ENCODE data around the gene HAP1. TPM values are rescaled to one million over a fixed set of nuclear protein-coding genes. Genes with fewer than 3 reads are reported as not detected.

The HAP1 gene
- total and polyA plus RNA-seq, 2 donors (not counting 1 experiment from before 2014, with no cell fraction given) = 0.02 to 0.17 TPM

DNA sequence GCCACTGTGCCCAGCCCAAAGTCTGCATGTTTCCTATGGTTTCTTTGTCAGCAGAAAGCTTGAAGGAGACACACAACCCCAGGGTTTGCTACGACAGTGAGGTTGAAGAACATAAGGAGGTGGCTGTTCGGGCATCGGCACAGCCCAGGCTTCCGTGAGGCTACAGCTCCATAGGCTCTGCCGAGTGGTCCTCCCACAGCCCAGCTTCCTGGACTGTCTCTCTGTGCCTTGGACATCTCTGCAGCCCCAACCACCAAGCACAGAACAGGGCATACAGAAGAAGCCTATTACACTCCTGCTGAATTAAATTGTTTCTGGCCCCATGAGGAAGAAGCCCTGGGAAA, 3.2 kb upstream of the HAP1 start:
- H3K27ac ChIP-seq (ENCODE audit: insufficient read depth, low read length) = no peak overlapping the region

GRCh38 chr17:41736983-41737679, 2.7 kb upstream of the HAP1 start:
- H3K4me1 ChIP-seq (ENCODE audit: control insufficient read depth, extremely low read depth, insufficient read depth, low read length) = no peaks in the 10 kb centered on the region
- no peaks in the 10 kb centered on the region for H3K36me3 ChIP-seq (ENCODE audit: control insufficient read depth, insufficient read depth, low read length)
- H3K4me2 ChIP-seq (ENCODE audit: extremely low read depth, insufficient read depth, low read length) = no peak overlapping the region
- TF ChIP-seq EZH2 (IDR thresholded peaks at IDR 0.05; ENCODE audit: low read length, missing control alignments) = no peak
- TF ChIP-seq CTCF (conservative IDR thresholded peaks at IDR 0.05 in 1 of 2, IDR thresholded peaks at IDR 0.05 in 1 of 2; ENCODE audit: low read depth in 1 of 2, low read length in 2 of 2) = no peak
- no peaks in the 10 kb centered on the region for H3K9me3 ChIP-seq (ENCODE audit: control insufficient read depth, insufficient read depth, low read depth, low read length)
- no peak overlapping the region for H3K4me3 ChIP-seq (replicated peaks in 1 of 4; ENCODE audit: control extremely low read depth in 1 of 4, insufficient read depth in 1 of 4, low read depth in 3 of 4, low read length in 4 of 4)
- no peak overlapping the region for H2AFZ ChIP-seq (ENCODE audit: low read length)
- no peak overlapping the region for H3K9ac ChIP-seq (ENCODE audit: insufficient read depth, low read length)
- no peaks in the 10 kb centered on the region for H3K79me2 ChIP-seq (ENCODE audit: control insufficient read depth, insufficient read depth, low read length)
- H3K27me3 ChIP-seq (ENCODE audit: control insufficient read depth, insufficient read depth, low read length) = peaks cover 43% of the 10 kb centered on the region
- H3K27ac ChIP-seq (ENCODE audit: insufficient read depth, low read length) = no peak overlapping the region
- no peaks in the 10 kb centered on the region for H4K20me1 ChIP-seq (ENCODE audit: control insufficient read depth, extremely low read depth, insufficient read depth, low read length)
- DNase-seq (ENCODE audit: low read depth in 2 of 2) = no peak

More for the DNA sequence above, 3.2 kb upstream of the HAP1 start:
- Histone ChIP-seq H4K20me1 (ENCODE audit: control insufficient read depth, extremely low read depth, insufficient read depth, low read length) (no peaks in the 10 kb centered on the region), H3K36me3 (ENCODE audit: control insufficient read depth, insufficient read depth, low read length) (no peaks in the 10 kb centered on the region), H2AFZ (ENCODE audit: low read length) (no peak overlapping the region), H3K4me2 (ENCODE audit: extremely low read depth, insufficient read depth, low read length) (no peak overlapping the region), H3K79me2 (ENCODE audit: control insufficient read depth, insufficient read depth, low read length) (no peaks in the 10 kb centered on the region), H3K9me3 (ENCODE audit: control insufficient read depth, insufficient read depth, low read depth, low read length) (no peaks in the 10 kb centered on the region), H3K4me3 (replicated peaks in 1 of 4; ENCODE audit: control extremely low read depth in 1 of 4, insufficient read depth in 1 of 4, low read depth in 3 of 4, low read length in 4 of 4) (no peak overlapping the region), H3K9ac (ENCODE audit: insufficient read depth, low read length) (no peak overlapping the region), H3K27me3 (ENCODE audit: control insufficient read depth, insufficient read depth, low read length) (peaks cover 37% of the 10 kb centered on the region), H3K4me1 (ENCODE audit: control insufficient read depth, extremely low read depth, insufficient read depth, low read length) (no peaks in the 10 kb centered on the region)
- TF ChIP-seq CTCF (conservative IDR thresholded peaks at IDR 0.05 in 1 of 2, IDR thresholded peaks at IDR 0.05 in 1 of 2; ENCODE audit: low read depth in 1 of 2, low read length in 2 of 2) = no peak
- no peak for TF ChIP-seq EZH2 (IDR thresholded peaks at IDR 0.05; ENCODE audit: low read length, missing control alignments)
- no peak for DNase-seq (ENCODE audit: low read depth in 2 of 2)

GRCh38 chr17:41735744-41736143, 1.3 kb upstream of the HAP1 start:
- Histone ChIP-seq H3K27ac (ENCODE audit: insufficient read depth, low read length) (no peak overlapping the region), H3K36me3 (ENCODE audit: control insufficient read depth, insufficient read depth, low read length) (no peaks in the 10 kb centered on the region), H3K79me2 (ENCODE audit: control insufficient read depth, insufficient read depth, low read length) (no peaks in the 10 kb centered on the region), H3K9me3 (ENCODE audit: control insufficient read depth, insufficient read depth, low read depth, low read length) (no peaks in the 10 kb centered on the region), H3K4me3 (replicated peaks in 1 of 4; ENCODE audit: control extremely low read depth in 1 of 4, insufficient read depth in 1 of 4, low read depth in 3 of 4, low read length in 4 of 4) (no peak overlapping the region), H3K4me1 (ENCODE audit: control insufficient read depth, extremely low read depth, insufficient read depth, low read length) (no peaks in the 10 kb centered on the region), H4K20me1 (ENCODE audit: control insufficient read depth, extremely low read depth, insufficient read depth, low read length) (no peaks in the 10 kb centered on the region), H3K27me3 (ENCODE audit: control insufficient read depth, insufficient read depth, low read length) (peaks cover 53% of the 10 kb centered on the region), H2AFZ (ENCODE audit: low read length) (no peak overlapping the region), H3K4me2 (ENCODE audit: extremely low read depth, insufficient read depth, low read length) (no peak overlapping the region), H3K9ac (ENCODE audit: insufficient read depth, low read length) (no peak overlapping the region)
- no peak for DNase-seq (ENCODE audit: low read depth in 2 of 2)
- TF ChIP-seq CTCF (conservative IDR thresholded peaks at IDR 0.05 in 1 of 2, IDR thresholded peaks at IDR 0.05 in 1 of 2; ENCODE audit: low read depth in 1 of 2, low read length in 2 of 2) = no peak
- TF ChIP-seq EZH2 (IDR thresholded peaks at IDR 0.05; ENCODE audit: low read length, missing control alignments) = no peak

Data from fibroblast of lung (primary cell).